Glomerular visceral epithelial cell (primary cell): ENCODE results near the gene OR6S1.
"Not testable (repeated sequence)": the region's sequence is repeated elsewhere in the genome, so short reads cannot be mapped to it uniquely, and the experiment has no call there.

Source experiments
- DNase-seq: peaks from one replicate; pipeline ENCODE4 v3.0.0-alpha.2; 2016; ENCODE audit errors: extremely low spot score

OR6S1 gene

DNA sequence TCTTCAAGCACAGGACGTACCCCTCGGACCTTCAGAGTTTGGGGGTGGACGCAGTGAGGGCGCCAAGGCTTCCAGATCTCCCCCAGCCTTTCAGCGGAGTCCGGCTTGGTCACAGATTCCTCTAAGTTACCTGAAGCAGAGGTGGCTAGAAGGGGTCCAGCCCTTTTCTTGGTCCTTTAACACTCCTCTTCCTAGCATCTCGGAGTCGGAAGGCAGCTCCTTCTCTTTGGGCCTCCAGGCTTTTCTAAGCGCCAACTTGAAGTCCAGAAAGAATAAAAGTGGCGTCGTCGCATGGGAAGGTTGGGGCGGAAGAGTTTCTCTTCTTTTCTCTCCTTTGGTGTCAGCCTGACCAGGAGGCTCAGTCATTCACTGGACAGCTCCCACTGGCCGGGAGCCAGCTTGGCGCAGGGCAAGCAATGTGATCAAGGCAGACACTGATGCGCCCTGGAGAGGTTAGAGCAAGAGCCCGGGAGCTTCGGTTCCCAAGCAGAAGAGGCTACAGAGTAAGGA is 9.6 kb downstream of the OR6S1 start:
- peak; percentile 79 for DNase-seq

DNA sequence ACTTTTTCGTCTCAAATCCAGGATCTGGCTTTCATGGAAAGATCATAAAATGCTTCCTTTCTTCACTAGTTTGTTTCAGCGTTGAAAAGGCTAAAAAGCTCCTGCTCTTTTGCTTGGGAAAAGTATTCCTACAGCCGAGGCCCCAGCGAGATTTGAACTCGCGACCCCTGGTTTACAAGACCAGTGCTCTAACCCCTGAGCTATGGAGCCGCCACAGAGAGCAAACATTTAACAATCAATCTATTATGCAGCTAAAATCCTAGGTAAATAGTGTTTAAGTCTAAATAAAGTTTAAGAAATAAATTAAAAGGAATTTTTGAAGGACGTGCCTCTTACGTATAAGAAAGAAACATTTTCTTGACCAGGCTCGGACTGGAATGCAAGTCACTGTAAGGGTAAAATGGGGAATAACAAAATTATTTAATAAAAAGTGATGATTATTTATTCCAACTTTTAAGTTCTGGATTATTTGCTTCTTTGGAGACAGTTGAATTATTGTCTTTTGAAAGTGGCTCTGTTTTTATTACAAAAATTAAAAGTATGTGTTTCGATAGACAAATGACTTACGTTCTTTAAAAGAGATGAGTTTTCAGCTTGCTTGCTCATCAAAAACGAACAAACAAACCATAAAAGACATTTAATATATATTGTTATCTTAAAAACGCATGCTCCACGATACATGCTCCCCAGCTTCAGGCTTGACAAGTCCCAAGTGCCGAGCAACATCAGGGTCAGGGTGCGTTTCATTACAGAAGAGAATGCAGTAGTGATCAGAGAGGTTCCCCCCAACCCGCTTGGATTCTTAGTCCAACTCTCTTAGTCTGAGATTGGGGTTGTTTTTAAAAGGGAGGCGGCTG is 10.2 kb downstream of the OR6S1 start:
- DNase-seq, result peak; percentile 71

DNA sequence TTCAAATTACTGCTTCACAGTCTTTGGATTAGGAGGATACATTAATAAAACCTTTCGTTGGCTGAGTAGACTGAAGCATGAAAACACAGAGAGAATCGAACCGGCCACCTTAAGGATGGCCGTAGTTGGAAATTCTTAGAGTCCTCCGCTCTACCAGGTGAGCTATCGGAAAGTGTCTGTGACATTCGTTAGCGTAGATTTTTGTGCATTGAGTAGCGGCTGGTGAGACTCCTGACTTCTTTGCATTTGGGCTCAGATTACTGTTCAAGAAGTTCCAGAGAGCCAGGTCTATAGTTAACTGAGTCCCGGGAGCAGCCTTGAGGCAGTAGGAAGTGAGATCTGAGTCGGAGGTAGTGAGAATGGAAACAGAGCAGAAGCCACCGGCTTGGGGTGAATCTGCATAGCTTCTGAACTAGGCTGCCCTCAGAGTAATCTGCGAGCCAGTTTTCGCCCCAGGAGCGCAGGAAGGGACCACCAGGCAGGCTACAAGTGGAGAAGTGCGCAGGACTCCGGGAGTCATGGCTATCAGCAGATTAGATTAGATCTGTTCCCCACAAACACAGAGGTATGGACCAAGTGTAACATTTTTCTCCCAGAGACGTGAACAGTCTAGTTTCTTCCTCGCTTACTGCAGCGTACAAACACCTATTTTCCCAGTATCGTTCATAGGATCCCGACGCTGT is 11.0 kb downstream of the OR6S1 start:
- DNase-seq, result peak; percentile 45

DNA sequence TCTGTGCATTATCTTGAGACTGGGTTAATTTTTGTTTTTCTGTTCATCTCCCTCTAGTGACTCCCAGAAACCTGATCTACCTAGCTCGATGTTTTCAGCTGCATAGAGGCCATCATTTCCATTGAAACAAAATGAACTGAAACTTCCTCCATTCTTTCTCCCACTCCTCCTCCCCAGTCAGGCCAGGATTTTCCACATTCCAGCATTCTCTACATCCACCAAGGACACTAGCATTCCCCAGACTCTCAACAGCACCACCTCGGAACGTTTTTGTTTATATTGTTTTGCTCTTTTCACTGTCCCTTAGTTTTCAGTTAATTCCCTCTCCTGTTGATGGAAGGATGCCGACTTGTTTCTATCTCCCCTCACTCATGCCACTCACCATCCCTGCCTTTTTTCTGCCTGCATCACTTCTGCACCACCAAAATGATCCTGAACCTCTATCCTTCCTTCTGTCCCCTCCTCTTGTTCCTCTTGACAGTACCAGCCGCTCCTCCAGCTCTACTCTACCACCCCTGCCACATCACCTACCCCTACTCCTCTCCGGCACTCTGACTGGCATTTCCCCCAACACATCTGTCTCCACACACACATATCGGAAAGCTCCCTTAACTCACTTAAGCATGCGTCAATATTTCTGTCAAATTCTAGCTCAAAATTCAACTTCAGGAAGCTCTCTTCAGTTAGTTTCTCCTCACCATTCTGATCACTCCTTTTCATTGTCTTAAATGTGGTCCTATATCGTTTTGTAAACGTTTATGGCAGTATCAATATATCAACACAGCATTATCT is 13.2 kb downstream of the OR6S1 start:
- DNase-seq, result no peak

DNA sequence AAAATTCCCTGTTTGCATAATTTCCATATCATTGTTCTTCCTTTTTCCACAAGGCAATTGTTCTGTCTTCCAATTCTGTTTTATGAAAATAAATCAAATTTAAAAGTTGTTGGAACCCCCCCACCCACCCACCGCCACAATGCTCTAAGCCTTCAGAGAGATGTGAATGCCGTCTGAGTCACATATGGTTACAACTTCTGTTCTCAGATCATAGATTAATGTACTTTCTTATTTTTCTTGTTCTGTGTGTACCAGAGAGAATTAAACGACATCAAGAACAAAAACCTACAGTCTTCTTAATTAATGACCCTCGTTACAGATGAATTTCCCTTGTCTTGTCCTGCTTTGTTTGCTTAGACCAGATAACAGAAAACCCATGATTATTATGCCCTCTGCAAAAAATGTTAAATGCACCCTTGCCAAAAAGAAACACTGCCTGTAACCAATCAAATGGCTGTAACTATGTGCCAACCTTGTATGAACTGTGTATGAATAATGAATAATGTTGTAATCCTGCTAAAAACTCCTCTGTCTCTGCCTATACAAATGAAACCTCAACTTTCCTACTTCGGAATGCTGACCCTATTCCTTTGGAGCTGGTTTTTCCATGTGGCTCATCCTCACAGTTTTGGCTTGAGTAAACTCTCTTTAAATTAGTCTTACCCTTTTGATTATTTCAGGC is 14.0 kb downstream of the OR6S1 start:
- DNase-seq, result no peak

DNA sequence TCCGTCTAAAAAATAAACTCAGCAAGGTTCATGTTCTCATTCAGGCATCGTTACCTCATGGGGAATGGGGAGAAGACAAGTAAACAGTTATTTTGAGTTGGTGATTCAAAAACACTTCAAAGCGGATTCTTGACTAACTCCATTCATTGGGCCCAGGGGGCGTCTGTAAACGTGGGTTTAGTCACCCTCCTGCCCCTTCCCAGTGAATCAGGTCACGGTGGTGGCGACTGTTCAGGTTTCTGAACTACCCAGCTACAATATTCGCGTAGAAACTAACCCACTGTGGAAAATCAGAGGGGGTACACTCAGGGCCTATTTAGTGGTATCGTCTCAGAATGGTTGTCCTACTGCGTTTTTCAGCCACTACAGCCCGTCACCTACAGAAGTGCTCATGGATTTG is 15.2 kb downstream of the OR6S1 start:
- DNase-seq, result no peak

DNA sequence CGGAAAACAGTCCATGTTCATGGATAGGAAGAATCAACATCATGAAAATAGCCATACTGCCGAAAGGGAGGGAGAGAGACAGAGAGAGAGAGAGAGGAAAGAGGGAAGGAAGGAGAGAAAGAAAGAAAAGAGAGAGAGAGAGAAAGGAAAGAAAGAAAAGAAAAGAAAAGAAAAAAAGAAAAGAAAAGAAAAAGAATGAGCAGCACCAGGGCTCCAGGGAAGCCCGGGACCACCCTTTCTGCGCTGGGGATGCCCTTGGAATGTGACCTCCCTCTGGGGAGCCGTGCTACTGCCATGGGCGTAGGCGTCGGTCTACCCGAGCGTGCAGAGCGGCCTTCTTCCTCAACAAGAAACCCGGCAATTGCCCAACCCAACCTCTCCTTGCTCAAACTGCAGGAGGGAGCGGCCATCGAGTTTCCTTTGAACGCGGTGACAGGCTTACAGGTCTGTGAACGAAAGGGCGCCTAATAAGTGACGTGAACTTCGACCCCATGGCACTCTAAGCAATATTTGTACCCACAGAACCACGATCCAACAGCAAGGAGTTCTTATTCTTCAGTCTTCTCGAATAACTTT is 16.9 kb downstream of the OR6S1 start:
- DNase-seq, result peak; percentile 62

DNA sequence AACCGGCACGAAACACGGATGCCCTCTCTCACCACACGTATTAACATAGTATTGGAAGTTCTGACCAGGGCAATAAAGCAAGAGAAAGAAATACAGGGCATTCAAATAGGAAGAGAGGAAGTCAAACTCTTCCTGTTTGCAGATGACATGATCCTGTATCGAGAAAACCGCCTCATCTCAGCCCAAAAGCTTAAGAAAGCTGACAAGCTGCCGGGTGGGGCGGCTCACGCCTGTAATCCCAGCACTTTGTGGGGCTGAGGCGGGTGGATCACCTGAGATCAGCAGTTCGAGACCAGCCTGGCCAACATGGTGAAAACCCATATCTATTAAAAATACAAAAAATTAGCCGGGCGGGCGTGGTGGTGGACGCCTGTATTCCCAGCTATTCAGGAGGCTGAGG is 17.7 kb downstream of the OR6S1 start:
- no peak for DNase-seq

DNA sequence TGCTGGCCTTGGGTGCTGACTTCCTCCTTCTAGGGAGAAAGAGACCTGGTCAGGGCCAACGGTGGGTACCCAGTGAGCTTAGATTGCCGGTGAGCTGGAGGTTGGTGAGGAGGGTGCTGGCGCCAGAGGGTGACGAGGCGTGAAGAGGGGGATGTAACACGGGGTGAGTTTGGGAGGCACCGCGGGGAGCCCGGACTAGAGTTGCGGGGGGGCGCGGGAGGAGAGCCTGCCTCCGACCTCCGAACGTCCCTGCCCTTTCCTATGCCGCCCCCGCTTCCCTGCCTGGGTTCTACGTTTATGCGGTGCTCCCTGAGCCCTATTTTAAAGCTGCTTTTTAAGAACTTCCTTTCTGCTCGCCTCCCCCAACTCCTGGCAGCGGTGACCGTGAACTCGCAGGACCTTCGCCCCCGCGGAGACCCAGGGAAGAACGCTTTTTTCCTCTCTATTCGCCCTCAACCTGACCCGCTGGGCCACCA is 18.6 kb downstream of the OR6S1 start:
- DNase-seq, result no peak

DNA sequence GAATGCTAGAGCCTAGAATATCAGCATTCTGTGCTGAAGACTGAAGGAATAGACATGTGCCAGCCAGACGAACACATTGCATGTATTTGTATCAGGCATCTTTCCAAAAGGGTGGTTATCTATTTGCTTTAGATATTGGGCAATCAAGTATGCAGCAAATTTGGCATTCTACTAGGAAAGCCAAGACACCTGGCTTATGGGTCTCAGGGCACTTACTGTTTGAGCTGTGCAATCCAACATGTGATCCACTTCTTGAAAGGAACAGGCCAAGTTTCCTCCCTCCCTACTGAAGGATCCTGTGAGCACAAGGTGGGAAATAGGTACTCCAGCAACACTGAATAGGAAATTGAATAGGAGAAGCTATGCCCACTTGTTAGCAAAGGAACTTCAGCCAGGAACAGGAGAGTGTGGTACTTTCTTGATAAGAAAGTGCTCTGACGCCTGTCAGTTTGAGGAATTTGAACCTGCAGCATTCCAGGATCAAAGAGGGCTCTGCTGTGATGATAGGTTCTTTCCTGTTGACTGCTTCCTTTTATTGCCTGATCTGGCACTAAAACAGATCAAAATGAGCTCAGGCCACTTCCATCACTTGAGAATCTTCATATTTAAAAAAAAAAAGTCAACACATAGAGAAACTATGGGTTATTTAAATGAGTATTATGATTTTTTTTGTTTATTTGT is 20.6 kb downstream of the OR6S1 start:
- no peak for DNase-seq

DNA sequence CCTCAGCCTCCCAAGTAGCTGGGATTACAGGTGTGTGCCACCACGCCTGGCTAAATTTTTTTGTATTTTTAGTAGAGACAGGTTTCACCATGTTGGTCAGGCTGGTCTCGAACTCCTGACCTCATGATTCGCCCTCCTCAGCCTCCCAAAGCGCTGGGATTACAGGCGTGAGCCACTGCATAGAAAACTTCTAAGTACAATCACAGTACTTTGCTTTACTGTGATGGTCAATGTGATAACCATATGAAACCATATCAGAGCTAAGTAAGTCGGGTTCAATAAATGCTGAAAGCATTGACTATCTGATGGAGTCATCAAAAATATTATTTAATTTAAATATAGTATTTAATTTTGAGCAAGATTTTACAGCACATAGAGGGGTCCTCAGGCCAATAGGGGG is 21.8 kb downstream of the OR6S1 start:
- DNase-seq, result not testable (repeated sequence)

DNA sequence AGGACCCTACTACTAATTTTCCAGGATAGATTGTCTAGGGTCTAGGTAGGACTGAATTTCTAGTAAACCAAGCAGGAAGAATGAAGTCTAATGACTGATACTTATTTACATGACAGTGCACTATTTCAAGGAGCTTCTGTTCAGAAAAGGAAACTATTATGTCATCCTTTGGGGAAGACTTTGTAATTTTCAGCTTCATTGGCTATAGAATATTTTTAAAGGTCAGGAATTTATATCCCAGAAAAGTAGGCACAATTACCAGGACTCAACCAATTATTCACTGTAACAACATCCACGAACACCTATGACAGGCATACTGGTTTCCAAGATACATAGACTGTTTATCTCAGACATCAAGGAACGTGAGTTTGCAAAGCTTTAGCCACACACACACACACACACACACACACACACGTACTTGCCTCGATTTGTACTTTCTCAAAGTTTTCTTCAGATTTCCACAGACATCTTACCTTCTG is 23.2 kb downstream of the OR6S1 start:
- DNase-seq, result peak; percentile 9

DNA sequence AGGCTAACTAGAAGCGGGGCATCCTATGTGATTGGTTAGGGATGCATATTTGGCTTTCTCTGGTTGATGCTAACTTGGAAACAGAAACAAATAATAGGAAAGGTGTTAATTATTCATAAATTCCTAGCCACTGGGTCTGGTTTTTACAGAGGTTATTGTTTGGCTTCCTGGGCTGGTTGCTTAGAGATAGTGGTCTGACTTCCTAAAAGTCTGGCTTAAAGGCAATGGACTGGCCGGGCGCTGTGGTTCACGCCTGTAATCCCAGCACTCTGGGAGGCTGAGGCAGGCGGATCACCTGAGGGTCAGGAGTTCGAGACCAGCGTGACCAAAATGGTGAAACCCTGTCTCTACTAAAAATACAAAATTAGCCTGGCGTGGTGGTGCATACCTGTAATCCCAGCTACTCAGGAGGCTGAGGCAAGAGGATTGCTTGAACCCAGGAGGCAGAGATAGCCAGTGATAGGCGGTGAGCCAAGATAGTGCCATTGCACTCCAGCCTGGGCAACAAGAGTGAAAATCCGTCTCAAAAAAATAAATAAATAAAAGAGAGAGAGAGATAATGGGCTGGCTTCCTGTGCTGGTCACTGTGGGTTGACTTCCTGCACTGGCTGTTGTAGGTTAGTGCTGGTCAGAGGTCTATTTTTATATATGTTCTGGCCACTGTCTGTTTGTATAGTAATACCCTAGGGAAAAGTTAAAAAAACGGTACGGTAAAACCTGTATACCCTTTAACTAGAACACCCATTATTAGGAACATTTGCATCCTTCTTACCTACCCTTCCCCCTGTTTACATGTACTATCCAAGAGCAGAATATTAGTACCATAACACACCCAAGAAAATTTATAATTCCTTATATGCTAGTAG is 24.1 kb downstream of the OR6S1 start:
- no peak for DNase-seq

DNA sequence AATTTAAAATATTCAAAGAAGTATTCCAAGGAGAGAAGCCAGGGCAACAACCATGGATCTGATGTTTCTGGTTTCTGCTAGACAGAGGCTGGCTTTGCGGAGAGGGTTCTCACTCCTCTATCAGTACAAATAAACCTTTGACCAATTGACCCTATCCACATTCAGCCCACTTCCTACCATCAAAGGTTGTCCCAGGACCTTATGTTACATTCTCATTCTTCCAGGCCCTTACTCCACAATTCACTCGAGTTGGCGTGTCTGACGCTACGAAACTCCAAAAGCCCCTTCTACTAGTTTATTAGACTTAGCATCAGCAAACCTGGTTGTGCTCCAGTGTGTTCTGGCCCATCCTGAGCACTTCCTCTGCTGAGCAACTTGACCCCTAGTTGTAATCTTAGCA is 25.5 kb downstream of the OR6S1 start:
- no peak for DNase-seq

DNA sequence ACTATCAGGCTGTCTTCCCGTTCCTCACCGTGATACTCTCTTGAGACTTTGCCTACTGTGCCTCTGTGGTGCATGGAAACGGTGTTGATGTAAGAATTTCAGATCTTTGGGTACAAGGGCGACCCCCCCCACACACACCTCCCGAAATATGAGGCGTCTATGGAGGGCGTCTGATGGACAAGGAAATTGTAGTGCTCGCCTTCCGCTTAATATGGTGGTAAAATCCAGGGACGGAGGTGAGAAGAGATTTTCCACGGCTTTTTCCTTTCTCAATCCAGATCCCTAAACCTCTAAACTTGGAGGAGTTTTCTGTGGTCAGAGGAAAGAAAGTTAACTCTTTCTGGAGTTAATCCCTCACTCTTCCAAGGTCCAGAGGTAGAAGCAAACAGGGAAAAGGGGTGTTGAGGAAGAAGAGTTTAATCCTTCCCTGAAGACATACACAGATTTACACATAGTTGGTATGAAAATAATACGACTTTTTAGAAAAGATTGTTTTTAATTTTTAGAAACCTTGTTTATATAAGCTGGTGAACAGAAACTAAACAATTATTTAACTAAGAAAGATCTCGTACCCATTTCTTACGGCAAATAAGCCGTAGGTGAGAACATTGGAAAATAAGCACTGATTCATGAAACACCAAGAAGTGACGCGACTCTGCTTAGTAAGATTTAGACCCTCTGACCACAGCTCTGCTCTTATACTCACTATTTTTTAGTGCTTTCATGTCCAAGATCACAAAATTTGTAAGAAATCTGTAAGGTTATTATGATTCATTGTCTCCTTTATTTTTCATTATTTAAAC is 27.3 kb downstream of the OR6S1 start:
- DNase-seq, result peak; percentile 22

DNA sequence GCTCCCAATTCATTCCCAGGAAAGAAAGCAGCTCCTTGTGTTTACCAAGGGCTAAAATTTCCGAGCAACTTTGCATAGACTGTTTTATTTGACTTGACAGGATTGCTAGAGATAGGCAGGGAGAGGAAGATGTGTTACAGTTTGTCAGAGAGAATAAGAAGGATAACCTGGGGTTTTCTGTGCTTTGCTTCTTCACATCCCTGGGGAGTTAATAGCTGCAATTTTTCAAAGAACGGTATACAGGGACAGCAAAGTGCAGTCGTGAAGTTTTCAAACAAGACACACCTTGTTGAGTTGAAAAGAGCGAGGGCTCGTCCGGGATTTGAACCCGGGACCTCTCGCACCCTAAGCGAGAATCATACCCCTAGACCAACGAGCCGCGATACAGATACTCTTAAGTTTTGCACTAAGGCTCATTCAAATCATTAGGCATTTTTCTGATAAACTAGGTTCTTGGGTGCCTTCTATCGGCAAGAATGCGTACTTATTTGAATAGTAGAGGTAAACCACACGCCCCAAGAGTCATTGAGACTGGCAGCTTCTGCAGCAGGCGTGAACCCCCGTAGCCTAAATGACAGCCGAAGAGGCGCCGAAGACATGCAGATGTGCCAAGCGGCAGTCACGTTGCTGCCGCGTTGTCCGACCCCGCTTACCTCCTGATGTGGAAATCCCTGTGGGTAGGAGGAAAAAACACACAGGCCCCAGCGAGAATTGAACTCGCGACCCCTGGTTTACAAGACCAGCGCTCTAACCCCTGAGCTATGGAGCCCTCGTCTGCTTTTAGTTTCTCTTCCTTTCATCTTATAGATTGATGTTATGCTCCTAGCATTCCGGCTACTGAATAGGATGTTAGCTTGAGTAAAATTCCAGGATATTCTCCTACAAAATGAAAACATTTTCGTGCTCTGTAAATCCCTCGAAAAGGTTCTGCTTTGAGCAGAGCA is 28.1 kb downstream of the OR6S1 start:
- DNase-seq, result peak; percentile 97

DNA sequence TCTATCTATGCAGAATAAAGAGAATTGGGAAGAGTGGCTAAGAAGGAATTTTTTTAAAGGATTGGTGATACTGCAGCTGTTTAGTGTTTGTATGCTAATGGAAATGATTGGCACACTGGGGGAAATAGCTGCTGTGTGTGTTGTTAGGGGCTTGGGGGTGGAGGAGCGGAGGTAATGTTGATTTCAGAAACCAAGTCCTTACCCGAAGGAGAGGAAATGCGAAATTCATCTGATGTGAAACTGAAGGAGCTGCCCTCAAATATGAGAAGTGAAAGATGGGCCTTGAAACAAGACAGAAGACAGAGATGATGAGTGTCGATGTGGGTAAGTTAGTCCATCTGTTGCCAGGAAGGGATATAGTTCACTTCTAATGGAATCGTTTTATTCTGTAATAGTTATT is 29.1 kb downstream of the OR6S1 start:
- no peak for DNase-seq

DNA sequence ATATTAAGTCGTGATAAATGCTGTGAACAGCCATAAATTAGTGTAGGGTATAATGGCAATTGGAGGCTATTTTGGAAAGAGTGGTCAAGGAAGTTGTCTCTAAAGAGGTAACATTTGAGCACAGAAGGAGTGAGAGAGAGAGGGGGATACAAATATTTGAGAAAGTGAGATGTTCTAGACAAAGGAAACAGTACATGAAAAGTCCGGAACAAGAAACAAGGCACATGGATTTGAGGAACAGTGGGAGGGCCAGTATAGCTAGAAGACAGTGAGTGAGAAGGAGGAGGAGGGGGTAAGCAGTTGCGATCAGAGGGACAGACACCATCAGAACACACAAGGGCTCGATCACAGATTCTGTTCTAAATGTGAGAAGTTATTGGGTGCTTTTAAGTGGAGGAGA is 30.2 kb downstream of the OR6S1 start:
- no peak for DNase-seq
